ENCODE data around the gene COPS9.

- TF ChIP-seq CTCF (IDR thresholded peaks at IDR 0.05) (no peak), POLR2A (IDR thresholded peaks at IDR 0.05) (no peak)
These were observed 7.4 kb downstream of the COPS9 start for GRCh38 chr2:240128608-240129145.
